Mesenchymal stem cell (in vitro differentiated cells and primary cell): ENCODE data around the gene STXBP1.
A peak's percentile ranks its signal among the peaks of the same experiment; 100 is the strongest.

ENCODE experiments used
- DNase-seq: peaks from one replicate; pipeline ENCODE4 v3.0.0-alpha.2; 2013
- H2AFZ ChIP-seq: one replicate; pipeline ENCODE4 v1.6.1; 2013; ENCODE audit warnings: low read depth, mild to moderate bottlenecking, control low read depth, inconsistent platforms, low read length, moderate library complexity
- H2AK5ac ChIP-seq: 2 replicates; pipeline ENCODE4 v1.6.1; 2013; ENCODE audit warnings: low read length, moderate library complexity, mild to moderate bottlenecking, inconsistent platforms; ENCODE audit not compliant: severe bottlenecking
- H2BK120ac ChIP-seq: one replicate; pipeline ENCODE4 v1.6.1; 2013; ENCODE audit warnings: low read depth, mild to moderate bottlenecking, inconsistent platforms, low read length, moderate library complexity
- H2BK12ac ChIP-seq, 2 experiments: one replicate each; pipeline ENCODE4 v1.6.1; 2013; ENCODE audit warnings: inconsistent platforms in 2 of 2, low read length in 2 of 2, mild to moderate bottlenecking in 2 of 2, moderate library complexity in 2 of 2, control low read depth in 1 of 2
- H2BK15ac ChIP-seq: one replicate; pipeline ENCODE4 v1.6.1; 2013; ENCODE audit warnings: mild to moderate bottlenecking, low read depth, inconsistent platforms; ENCODE audit not compliant: poor library complexity, severe bottlenecking
- H2BK5ac ChIP-seq: 2 replicates; pipeline ENCODE4 v1.6.1; 2013; ENCODE audit warnings: low read depth, mild to moderate bottlenecking, low read length, control low read depth, inconsistent platforms; ENCODE audit not compliant: poor library complexity, severe bottlenecking
- H3K14ac ChIP-seq, 2 experiments: one replicate each; pipeline ENCODE4 v1.6.1; 2013; ENCODE audit warnings: inconsistent platforms in 2 of 2, low read length in 2 of 2, control low read depth in 1 of 2, mild to moderate bottlenecking in 1 of 2, moderate library complexity in 1 of 2
- H3K18ac ChIP-seq, 2 experiments: one replicate each; pipeline ENCODE4 v1.6.1; 2013; ENCODE audit warnings: inconsistent platforms in 2 of 2, low read length in 2 of 2, control low read depth in 1 of 2, low read depth in 1 of 2, mild to moderate bottlenecking in 1 of 2
- H3K23ac ChIP-seq, 2 experiments: one replicate each; pipeline ENCODE4 v1.6.1; 2013; ENCODE audit warnings: inconsistent platforms in 2 of 2, low read length in 2 of 2, mild to moderate bottlenecking in 2 of 2, moderate library complexity in 2 of 2, control low read depth in 1 of 2
- H3K27ac ChIP-seq: 2 replicates; pipeline ENCODE4 v1.5.1; 2013; ENCODE audit warnings: mild to moderate bottlenecking, moderate library complexity, low read length, control low read depth, inconsistent platforms; ENCODE audit not compliant: poor library complexity, severe bottlenecking
- H3K27me3 ChIP-seq, 2 experiments: 2 replicates each; pipeline versions ENCODE4 v1.6.1 to v1.7.0; 2013; ENCODE audit warnings: low read length in 2 of 2, mild to moderate bottlenecking in 2 of 2, moderate library complexity in 2 of 2, control low read depth in 1 of 2, inconsistent platforms in 1 of 2; ENCODE audit not compliant: control insufficient read depth in 1 of 2, insufficient read depth in 1 of 2
- H3K36me3 ChIP-seq, 2 experiments: 2 replicates each; pipeline versions ENCODE4 v1.6.1 to v1.7.0; 2013; ENCODE audit warnings: low read length in 2 of 2, control low read depth in 1 of 2, inconsistent platforms in 1 of 2, low read depth in 1 of 2, mild to moderate bottlenecking in 1 of 2; ENCODE audit not compliant: insufficient read depth in 2 of 2, control insufficient read depth in 1 of 2
- H3K4ac ChIP-seq, 2 experiments: one replicate each; pipeline ENCODE4 v1.6.1; 2013; ENCODE audit warnings: inconsistent platforms in 2 of 2, low read length in 2 of 2, mild to moderate bottlenecking in 2 of 2, moderate library complexity in 2 of 2, control low read depth in 1 of 2, low read depth in 1 of 2
- H3K4me1 ChIP-seq: 2 replicates; pipeline ENCODE4 v1.6.1; 2013; ENCODE audit warnings: low read depth, low read length, control low read depth; ENCODE audit not compliant: control insufficient read depth, insufficient read depth
- H3K4me2 ChIP-seq: 2 replicates; pipeline ENCODE4 v1.6.1; 2013; ENCODE audit warnings: low read length, mild to moderate bottlenecking, inconsistent platforms; ENCODE audit not compliant: poor library complexity, severe bottlenecking
- H3K4me3 ChIP-seq, 2 experiments: 2 replicates each; pipeline versions ENCODE4 v1.5.1 to v1.7.0; 2013; ENCODE audit warnings: low read length in 2 of 2, mild to moderate bottlenecking in 2 of 2, control low read depth in 1 of 2, low read depth in 1 of 2; ENCODE audit not compliant: insufficient read depth in 1 of 2
- H3K79me1 ChIP-seq: replicated peaks from 2 replicates; pipeline ENCODE4 v1.6.1; 2013; ENCODE audit warnings: mild to moderate bottlenecking, control low read depth, low read length, inconsistent platforms; ENCODE audit not compliant: poor library complexity, severe bottlenecking
- H3K9ac ChIP-seq: 2 replicates; pipeline ENCODE4 v1.7.0; 2013; ENCODE audit warnings: mild to moderate bottlenecking, low read length, moderate library complexity
- H3K9me3 ChIP-seq: 2 replicates; pipeline ENCODE4 v1.7.0; 2013; ENCODE audit warnings: mild to moderate bottlenecking, low read length; ENCODE audit not compliant: control insufficient read depth
- H4K8ac ChIP-seq: one replicate; pipeline ENCODE4 v1.6.1; 2013; ENCODE audit warnings: inconsistent platforms, mild to moderate bottlenecking, low read length, moderate library complexity
- H4K91ac ChIP-seq: one replicate; pipeline ENCODE4 v1.6.1; 2013; ENCODE audit warnings: mild to moderate bottlenecking, low read length, inconsistent platforms
- WGBS: methylation state at CpG from one replicate; pipeline ENCODE4 v1.1.7; 2013; ENCODE audit warnings: mixed read lengths; 5-methylcytosine and 5-hydroxymethylcytosine counted together

Gene STXBP1

DNA sequence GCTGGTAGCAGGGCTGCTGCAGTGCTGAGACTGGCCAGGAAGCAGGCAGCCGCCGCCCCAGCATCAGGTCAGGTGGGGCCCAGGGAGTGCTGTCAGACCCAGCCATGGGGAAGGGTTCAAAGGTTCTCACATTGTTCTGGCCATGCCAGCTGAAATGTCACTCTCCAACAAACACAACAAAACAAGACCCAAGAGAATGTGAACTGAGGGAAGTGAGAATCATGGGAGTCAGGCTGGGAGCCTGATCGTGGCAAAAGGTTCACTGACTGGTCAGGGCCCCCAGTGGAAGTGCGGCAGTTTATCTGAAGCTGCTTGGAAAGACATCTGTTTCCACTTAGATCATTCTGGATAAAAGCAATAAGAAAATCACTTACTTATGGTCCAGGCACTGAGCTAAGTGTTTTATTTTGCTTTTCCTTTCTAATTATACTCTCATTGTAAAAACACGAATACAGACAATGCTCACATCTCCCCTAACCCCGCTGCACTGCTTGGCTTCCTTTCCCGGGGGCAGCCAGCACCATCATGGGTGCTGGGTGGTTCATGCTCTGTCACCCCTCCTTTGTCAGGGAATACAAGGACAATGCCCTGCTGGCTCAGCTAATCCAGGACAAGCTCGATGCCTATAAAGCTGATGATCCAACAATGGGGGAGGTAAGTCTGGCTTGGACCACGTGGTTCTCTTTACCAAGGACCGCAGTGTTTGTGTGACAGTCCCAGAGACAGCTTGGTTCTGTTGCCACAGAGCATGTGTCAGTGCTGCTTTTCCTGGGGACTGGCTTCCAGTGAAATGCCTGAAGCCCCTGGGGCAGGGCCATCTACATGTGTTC lies 52.8 kb downstream of the STXBP1 start:
- DNase-seq, result no peak
- peaks cover 44 to 92% of the 10 kb centered on the region in 2 experiments for H3K36me3 ChIP-seq
- no peak overlapping the region for H3K23ac ChIP-seq
- no peak overlapping the region for H4K8ac ChIP-seq
- no peaks in the 10 kb centered on the region for H3K79me1 ChIP-seq
- H2AK5ac ChIP-seq, result no peak overlapping the region
- H2BK15ac ChIP-seq, result no peak overlapping the region
- no peak overlapping the region for H4K91ac ChIP-seq
- WGBS, result 78% methylated on average over 10 of the region's 10 CpGs
- H3K4me2 ChIP-seq, result no peak overlapping the region
- no peaks in the 10 kb centered on the region for H3K4me1 ChIP-seq
- H2BK12ac ChIP-seq, result no peak overlapping the region
- H3K18ac ChIP-seq, result no peak overlapping the region
- H2AFZ ChIP-seq, result no peak overlapping the region
- no peak overlapping the region for H3K4ac ChIP-seq
- peak overlapping the region; percentile 62 for H3K9ac ChIP-seq
- no peaks in the 10 kb centered on the region for H3K9me3 ChIP-seq
- H2BK120ac ChIP-seq, result no peak overlapping the region
- H3K27ac ChIP-seq, result no peak overlapping the region
- no peak overlapping the region for H2BK5ac ChIP-seq
- H3K14ac ChIP-seq, result no peak overlapping the region
- H3K27me3 ChIP-seq, result no peaks in the 10 kb centered on the region
- H3K4me3 ChIP-seq, result no peak overlapping the region

DNA sequence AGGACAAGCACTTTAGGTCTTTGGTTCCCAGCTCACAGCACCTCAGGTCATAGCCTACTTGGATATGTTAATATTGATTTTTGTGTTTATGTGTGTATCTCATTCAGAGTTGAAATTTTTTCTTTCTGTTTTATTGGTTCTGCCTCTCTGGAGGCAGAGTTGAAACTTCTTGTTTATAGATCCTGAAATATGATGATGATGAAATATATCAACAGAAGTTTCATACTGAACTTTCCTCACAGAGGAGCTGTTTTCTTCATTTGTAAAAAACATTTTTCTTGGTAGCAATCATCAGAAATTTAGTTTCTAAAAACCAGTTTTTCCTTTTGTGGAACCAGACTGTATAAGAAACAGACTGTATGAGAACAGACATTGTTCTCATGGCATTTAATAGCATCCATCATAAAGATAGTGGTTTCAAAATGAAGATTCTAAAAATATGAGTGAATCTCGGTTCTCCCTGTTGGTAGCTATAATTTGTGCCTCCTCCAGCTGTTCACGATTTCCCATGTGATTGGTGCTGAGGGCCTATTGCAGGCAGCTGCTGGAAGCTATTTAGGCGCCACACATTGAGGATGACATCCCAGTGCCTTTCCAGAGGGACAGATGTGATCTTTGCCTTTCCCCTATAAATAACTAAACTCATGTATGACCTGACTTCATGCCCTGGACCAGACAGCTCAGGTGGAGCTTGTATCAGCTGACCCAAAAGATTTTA lies 55.2 kb downstream of the STXBP1 start:
- peaks cover 51 to 92% of the 10 kb centered on the region in 2 experiments for H3K36me3 ChIP-seq
- no peak overlapping the region for H3K27ac ChIP-seq
- no peak overlapping the region for H3K4me3 ChIP-seq
- no peak for DNase-seq
- no peak overlapping the region for H3K9ac ChIP-seq
- no peak overlapping the region for H3K23ac ChIP-seq
- no peaks in the 10 kb centered on the region for H3K27me3 ChIP-seq
- H2BK12ac ChIP-seq, result no peak overlapping the region
- H2AK5ac ChIP-seq, result no peak overlapping the region
- H3K18ac ChIP-seq, result no peak overlapping the region
- no peak overlapping the region for H3K14ac ChIP-seq
- no peak overlapping the region for H3K4me2 ChIP-seq
- no peak overlapping the region for H4K91ac ChIP-seq
- no peaks in the 10 kb centered on the region for H3K4me1 ChIP-seq
- WGBS, result 92% methylated on average over 3 of the region's 3 CpGs
- no peak overlapping the region for H4K8ac ChIP-seq
- no peak overlapping the region for H2BK120ac ChIP-seq
- no peak overlapping the region for H2BK5ac ChIP-seq
- no peaks in the 10 kb centered on the region for H3K9me3 ChIP-seq
- H3K79me1 ChIP-seq, result no peaks in the 10 kb centered on the region
- no peak overlapping the region for H2AFZ ChIP-seq
- H2BK15ac ChIP-seq, result no peak overlapping the region
- H3K4ac ChIP-seq, result no peak overlapping the region

DNA sequence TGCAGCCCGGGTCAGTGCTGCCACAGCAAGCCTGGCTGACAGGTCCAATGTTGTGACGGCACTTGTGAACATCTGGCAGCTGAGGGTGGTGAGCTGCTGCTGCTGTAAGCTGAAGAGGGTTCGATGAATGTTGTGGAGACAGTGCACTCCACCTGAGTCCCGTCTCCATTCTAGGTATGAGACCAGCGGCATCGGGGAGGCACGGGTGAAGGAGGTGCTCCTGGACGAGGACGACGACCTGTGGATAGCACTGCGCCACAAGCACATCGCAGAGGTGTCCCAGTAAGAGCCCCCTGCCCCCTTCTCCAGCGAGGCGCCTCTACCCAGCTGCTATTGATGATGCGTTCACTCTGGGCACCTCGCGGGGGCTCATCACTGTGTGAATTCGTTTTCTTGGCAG lies 55.8 kb downstream of the STXBP1 start:
- H2AK5ac ChIP-seq, result no peak overlapping the region
- no peak overlapping the region for H3K14ac ChIP-seq
- 95% methylated on average over 18 of the region's 18 CpGs for WGBS
- H3K79me1 ChIP-seq, result no peaks in the 10 kb centered on the region
- DNase-seq, result no peak
- no peaks in the 10 kb centered on the region for H3K9me3 ChIP-seq
- H3K18ac ChIP-seq, result no peak overlapping the region
- no peak overlapping the region for H2BK12ac ChIP-seq
- H4K91ac ChIP-seq, result no peak overlapping the region
- no peak overlapping the region for H3K4me3 ChIP-seq
- H4K8ac ChIP-seq, result no peak overlapping the region
- H2AFZ ChIP-seq, result no peak overlapping the region
- no peak overlapping the region for H3K23ac ChIP-seq
- no peak overlapping the region for H2BK120ac ChIP-seq
- no peak overlapping the region for H3K4ac ChIP-seq
- H3K4me2 ChIP-seq, result no peak overlapping the region
- peaks cover 53 to 93% of the 10 kb centered on the region in 2 experiments for H3K36me3 ChIP-seq
- no peak overlapping the region for H2BK5ac ChIP-seq
- no peak overlapping the region for H2BK15ac ChIP-seq
- no peaks in the 10 kb centered on the region for H3K4me1 ChIP-seq
- H3K27me3 ChIP-seq, result no peaks in the 10 kb centered on the region
- H3K27ac ChIP-seq, result no peak overlapping the region
- H3K9ac ChIP-seq, result no peak overlapping the region

DNA sequence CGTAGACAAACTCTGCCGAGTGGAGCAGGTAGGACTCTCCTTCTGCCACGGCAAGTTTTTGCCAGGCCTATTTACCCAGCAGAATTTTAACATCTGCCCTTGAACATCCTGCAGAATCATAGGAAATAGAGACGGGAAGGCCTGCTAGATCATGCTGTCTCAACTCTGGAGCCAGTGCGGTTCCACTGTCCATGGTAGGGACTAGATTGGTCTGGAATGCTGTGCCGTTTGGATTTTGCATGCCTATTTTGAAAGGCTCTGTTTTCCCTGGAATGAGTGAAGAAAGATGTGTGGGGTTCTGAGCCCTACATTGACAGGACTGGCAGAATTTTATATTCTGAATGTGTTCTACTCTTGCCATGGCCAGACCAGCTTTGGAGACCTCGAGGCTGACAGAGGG lies 61.2 kb downstream of the STXBP1 start:
- Histone ChIP-seq H3K9ac (no peak overlapping the region), H3K4me3 (no peak overlapping the region), H2BK15ac (no peak overlapping the region), H2AK5ac (no peak overlapping the region), H2BK120ac (no peak overlapping the region), H2AFZ (no peak overlapping the region), H3K14ac (no peak overlapping the region), H3K4me1 (no peaks in the 10 kb centered on the region), H3K27ac (no peak overlapping the region), H3K36me3 (peaks cover 47 to 92% of the 10 kb centered on the region in 2 experiments), H3K4ac (no peak overlapping the region), H4K8ac (no peak overlapping the region), H3K79me1 (no peaks in the 10 kb centered on the region), H3K9me3 (no peaks in the 10 kb centered on the region), H3K23ac (no peak overlapping the region), H3K4me2 (no peak overlapping the region), H2BK5ac (no peak overlapping the region), H4K91ac (no peak overlapping the region), H3K18ac (no peak overlapping the region), H2BK12ac (no peak overlapping the region), H3K27me3 (no peaks in the 10 kb centered on the region)
- WGBS, result 98% methylated on average over 7 of the region's 7 CpGs
- DNase-seq, result no peak
